Endothelial cell of hepatic sinusoid (primary cell): ENCODE data around the gene CA5A.

Experiments used
- in situ Hi-C: cut with HindIII; loops from 2 replicates; pipeline ENCODE4 v1.10.0; 2017; ENCODE audit warnings: low sequenced_read_pairs

The CA5A gene

GRCh38 chr16:87854053-87854906 lies 82.0 kb downstream of the CA5A start:
- in situ Hi-C loops, result no loop called here

GRCh38 chr16:87853411-87854052 lies 82.8 kb downstream of the CA5A start:
- in situ Hi-C loops, result no loop called here

GRCh38 chr16:87851601-87852000 lies 84.7 kb downstream of the CA5A start:
- in situ Hi-C loops, result no loop called here

- in situ Hi-C loops, result no loop called here
These were observed 85.2 kb downstream of the CA5A start for GRCh38 chr16:87851141-87851587.

- in situ Hi-C loops, result no loop called here
These were observed 86.0 kb downstream of the CA5A start for GRCh38 chr16:87850009-87851006.

- in situ Hi-C loops, result loop anchor here (5.0 kb wide), 1 partner anchor 47 kb away; no protein-coding TSS in a partner anchor
These were observed 86.8 kb downstream of the CA5A start for GRCh38 chr16:87849419-87850008.

- in situ Hi-C loops, result loop anchor here (5.0 kb wide), 1 partner anchor 47 kb away; no protein-coding TSS in a partner anchor
These were observed 87.5 kb downstream of the CA5A start for GRCh38 chr16:87848676-87849345.

- in situ Hi-C loops, result loop anchor here (5.0 kb wide), 1 partner anchor 46 kb away; no protein-coding TSS in a partner anchor
These were observed 88.3 kb downstream of the CA5A start for GRCh38 chr16:87847785-87848675.

- in situ Hi-C loops, result loop anchor here (5.0 kb wide), 1 partner anchor 45 kb away; no protein-coding TSS in a partner anchor
These were observed 88.9 kb downstream of the CA5A start for GRCh38 chr16:87847467-87847784.

- in situ Hi-C loops, result loop anchor here (5.0 kb wide), 1 partner anchor 45 kb away; no protein-coding TSS in a partner anchor
These were observed 89.4 kb downstream of the CA5A start for GRCh38 chr16:87846705-87847466.

GRCh38 chr16:87845807-87846619 lies 90.3 kb downstream of the CA5A start:
- in situ Hi-C loops, result loop anchor here (5.0 kb wide), 1 partner anchor 44 kb away; no protein-coding TSS in a partner anchor

- in situ Hi-C loops, result loop anchor here (5.0 kb wide), 1 partner anchor 43 kb away; no protein-coding TSS in a partner anchor
These were observed 91.1 kb downstream of the CA5A start for GRCh38 chr16:87845213-87845612.

- in situ Hi-C loops, result loop anchor here (5.0 kb wide), 1 partner anchor 43 kb away; no protein-coding TSS in a partner anchor
These were observed 91.5 kb downstream of the CA5A start for GRCh38 chr16:87844809-87845208.

- in situ Hi-C loops, result no loop called here
These were observed 92.1 kb downstream of the CA5A start for GRCh38 chr16:87844120-87844733.

- in situ Hi-C loops, result no loop called here
These were observed 92.6 kb downstream of the CA5A start for GRCh38 chr16:87843678-87844105.

- in situ Hi-C loops, result no loop called here
These were observed 94.0 kb downstream of the CA5A start for GRCh38 chr16:87842209-87842869.
